HG02642 (cell line): ENCODE measurements around the gene CALM1.
"Not testable (repeated sequence)": the region's sequence is repeated elsewhere in the genome, so short reads cannot be mapped to it uniquely, and the experiment has no call there.

Experiments
- ATAC-seq: cut with Tn5 transposase; IDR thresholded peaks from one replicate; pipeline ENCODE4 v1.9.1; 2021; ENCODE audit warnings: mild to moderate bottlenecking; ENCODE audit not compliant: unreplicated experiment, poor library complexity

Gene CALM1

GRCh38 chr14:90383126-90383730 is 13.6 kb upstream of the CALM1 start:
- peak; percentile 94 for ATAC-seq

- ATAC-seq: peak; percentile 11
These were observed 12.9 kb upstream of the CALM1 start for GRCh38 chr14:90383731-90384542.

- ATAC-seq: no peak
These were observed 12.3 kb upstream of the CALM1 start for GRCh38 chr14:90384543-90384911.

GRCh38 chr14:90386321-90386720 is 10.5 kb upstream of the CALM1 start:
- no peak for ATAC-seq

GRCh38 chr14:90387206-90387760 is 9.5 kb upstream of the CALM1 start:
- no peak for ATAC-seq

GRCh38 chr14:90388437-90388836 is 8.4 kb upstream of the CALM1 start:
- ATAC-seq: no peak

GRCh38 chr14:90388982-90389381 is 7.8 kb upstream of the CALM1 start:
- no peak for ATAC-seq

- no peak for ATAC-seq
These were observed 2.9 kb upstream of the CALM1 start for GRCh38 chr14:90393966-90394365.

GRCh38 chr14:90394782-90395181 is 2.0 kb upstream of the CALM1 start:
- ATAC-seq: not testable (repeated sequence)

- peak; percentile 24 for ATAC-seq
These were observed 841 bp downstream of the CALM1 start for GRCh38 chr14:90397425-90398314.

- ATAC-seq: peak; percentile 14
These were observed 1.5 kb downstream of the CALM1 start for GRCh38 chr14:90398315-90398839.

GRCh38 chr14:90398841-90399540 is 2.2 kb downstream of the CALM1 start:
- no peak for ATAC-seq

- peak; percentile 45 for ATAC-seq
These were observed 3.0 kb downstream of the CALM1 start for GRCh38 chr14:90399541-90400444.

- ATAC-seq: no peak
These were observed 4.2 kb downstream of the CALM1 start for GRCh38 chr14:90400904-90401561.

- no peak for ATAC-seq
These were observed 5.2 kb downstream of the CALM1 start for GRCh38 chr14:90402016-90402415.

- no peak for ATAC-seq
These were observed 6.2 kb downstream of the CALM1 start for GRCh38 chr14:90403065-90403464.

GRCh38 chr14:90405101-90405500 is 8.3 kb downstream of the CALM1 start:
- no peak for ATAC-seq

- no peak for ATAC-seq
These were observed 8.9 kb downstream of the CALM1 start for GRCh38 chr14:90405755-90406154.
